Heart left ventricle (tissue), 13 donors: ENCODE results near the gene NUP54.

Experiments
- POLR2A ChIP-seq, 2 donors: fragments of 450-650 bp; IDR thresholded peaks; one replicate each; pipeline ENCODE4 v1.6.1; 2017; ENCODE audit warnings: antibody characterized with exemption in 2 of 2, mild to moderate bottlenecking in 2 of 2, moderate library complexity in 2 of 2
- TF ChIP-seq, protein P1 (sequence below), 12 donors: fragments of 200-600 bp; sonication (generic) in 4 of 12; IDR thresholded peaks; one replicate each; pipeline versions ENCODE4 v1.5.0 to v1.8.0; 2018 to 2022; ENCODE audit warnings: antibody characterized with exemption in 12 of 12, mild to moderate bottlenecking in 5 of 12
- donor health status: ischemic (EF 13 %, LVEDD 7.1; RV severe dilation, severe dysfunction).
- donor health status: DM: no; HTN: yes; CAD: no.
- donor health status: DM: no; HTN: no; CAD: no.
- donor health status: ischemic (EF 25% LVEDD 6.9; RV normal size, moderate dysfunction).
- donor health status: ischemic (EF 25% LVEDD 5.7; RV mildly dilated, moderate dysfunction).
- donor health status: ischemic (EF 35%, LVEDD 5.7; RV mildly dilated, moderate dysfunction).
- donor health status: nonischemic (EF 11% LVEDD 7.7; RV severe dilation, severe dysfunction).
- donor health status: DM: yes; HTN: yes; CAD: no.
- donor health status: PGD.
- donor health status: ischemic (EF 29% LVEDD 5.4; RV normal size, mild dysfunction).
- donor health status: nonischemic (EF 23%, LVEDD 6.1; RV moderate dilation, normal function).

DNA sequence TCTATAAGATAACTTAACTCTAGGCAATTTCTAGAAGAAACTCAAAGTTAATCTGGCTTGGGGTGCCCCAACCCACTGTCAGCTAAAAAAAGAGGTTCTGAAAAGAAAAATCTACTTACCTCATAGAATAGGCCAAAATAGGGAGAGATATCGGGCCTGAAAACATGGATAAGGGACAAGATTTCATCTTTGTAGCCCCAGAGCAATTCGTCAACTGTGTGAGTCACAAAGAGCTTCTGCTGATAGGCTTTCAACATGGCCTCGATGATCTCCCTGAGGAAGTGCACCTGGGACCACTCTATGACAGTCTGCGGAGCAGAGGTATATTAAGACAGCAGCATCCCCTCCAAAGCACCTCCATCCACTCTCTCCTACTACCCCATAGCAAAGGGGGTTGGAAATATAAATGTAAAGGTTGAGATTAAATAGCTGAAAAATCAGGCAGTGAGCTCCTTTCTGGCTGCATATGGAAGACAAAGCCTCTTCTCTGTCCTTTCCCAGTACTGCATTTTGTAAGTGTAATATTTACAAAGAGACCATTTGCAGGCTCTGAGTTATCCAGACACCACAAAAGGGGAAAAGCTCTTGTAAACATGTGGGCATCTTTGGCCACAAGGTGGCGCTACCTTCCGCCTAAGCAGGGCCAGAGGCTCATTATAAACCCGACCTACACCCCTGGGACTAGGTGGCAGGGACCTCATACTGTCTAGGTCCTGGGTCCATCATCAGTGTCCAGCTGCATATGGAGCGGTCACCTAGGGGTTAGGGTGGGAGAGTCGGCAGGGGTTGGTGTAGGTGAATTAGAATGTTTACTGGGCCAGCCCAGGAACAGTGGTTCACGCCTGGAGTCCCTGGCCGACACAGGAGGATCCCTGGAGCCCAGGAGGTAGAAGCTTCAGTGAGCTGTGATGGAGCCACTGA lies 31.5 kb upstream of the NUP54 start:
- TF ChIP-seq, protein P1, sequence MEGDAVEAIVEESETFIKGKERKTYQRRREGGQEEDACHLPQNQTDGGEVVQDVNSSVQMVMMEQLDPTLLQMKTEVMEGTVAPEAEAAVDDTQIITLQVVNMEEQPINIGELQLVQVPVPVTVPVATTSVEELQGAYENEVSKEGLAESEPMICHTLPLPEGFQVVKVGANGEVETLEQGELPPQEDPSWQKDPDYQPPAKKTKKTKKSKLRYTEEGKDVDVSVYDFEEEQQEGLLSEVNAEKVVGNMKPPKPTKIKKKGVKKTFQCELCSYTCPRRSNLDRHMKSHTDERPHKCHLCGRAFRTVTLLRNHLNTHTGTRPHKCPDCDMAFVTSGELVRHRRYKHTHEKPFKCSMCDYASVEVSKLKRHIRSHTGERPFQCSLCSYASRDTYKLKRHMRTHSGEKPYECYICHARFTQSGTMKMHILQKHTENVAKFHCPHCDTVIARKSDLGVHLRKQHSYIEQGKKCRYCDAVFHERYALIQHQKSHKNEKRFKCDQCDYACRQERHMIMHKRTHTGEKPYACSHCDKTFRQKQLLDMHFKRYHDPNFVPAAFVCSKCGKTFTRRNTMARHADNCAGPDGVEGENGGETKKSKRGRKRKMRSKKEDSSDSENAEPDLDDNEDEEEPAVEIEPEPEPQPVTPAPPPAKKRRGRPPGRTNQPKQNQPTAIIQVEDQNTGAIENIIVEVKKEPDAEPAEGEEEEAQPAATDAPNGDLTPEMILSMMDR (IDR thresholded peaks at IDR 0.05), result peak; percentile 85 to 97 (median 90)
- TF ChIP-seq POLR2A (IDR thresholded peaks at IDR 0.05), result no peak
